Measurements from ENCODE around the gene HDDC3.
"Not testable (repeated sequence)": the region's sequence is repeated elsewhere in the genome, so short reads cannot be mapped to it uniquely, and the experiment has no call there.

Gene HDDC3

GRCh38 chr15:90911906-90912769, 20.2 kb downstream of the HDDC3 start:
- Histone ChIP-seq H3K4me3 (ENCODE audit: low read depth in 1 of 2, low read length in 2 of 2) (no peak overlapping the region), H3K36me3 (ENCODE audit: control insufficient read depth in 1 of 2, insufficient read depth in 2 of 2, low read length in 2 of 2) (peaks cover 64 to 91% of the 10 kb centered on the region in 2 donors), H3K27me3 (ENCODE audit: control insufficient read depth in 1 of 2, insufficient read depth in 2 of 2, low read length in 2 of 2) (no peaks in the 10 kb centered on the region), H3K27ac (ENCODE audit: low read depth, low read length) (no peak overlapping the region), H3K9me3 (ENCODE audit: control insufficient read depth in 1 of 2, low read length in 2 of 2) (no peaks in the 10 kb centered on the region), H3K9ac (ENCODE audit: low read depth in 1 of 2, low read length in 2 of 2) (no peak overlapping the region), H3K4me1 (ENCODE audit: control insufficient read depth in 1 of 2, insufficient read depth in 2 of 2, low read length in 2 of 2) (peaks cover 0 to 11% of the 10 kb centered on the region in 2 donors)

- H3K9ac ChIP-seq (ENCODE audit: low read depth in 1 of 2, low read length in 2 of 2), result no peak overlapping the region
- H3K36me3 ChIP-seq (ENCODE audit: control insufficient read depth in 1 of 2, insufficient read depth in 2 of 2, low read length in 2 of 2), result peaks cover 73 to 91% of the 10 kb centered on the region in 2 donors
- H3K27ac ChIP-seq (ENCODE audit: low read depth, low read length), result no peak overlapping the region
- H3K4me1 ChIP-seq (ENCODE audit: control insufficient read depth in 1 of 2, insufficient read depth in 2 of 2, low read length in 2 of 2), result peaks cover 0 to 11% of the 10 kb centered on the region in 2 donors
- no peaks in the 10 kb centered on the region for H3K27me3 ChIP-seq (ENCODE audit: control insufficient read depth in 1 of 2, insufficient read depth in 2 of 2, low read length in 2 of 2)
- H3K9me3 ChIP-seq (ENCODE audit: control insufficient read depth in 1 of 2, low read length in 2 of 2), result no peaks in the 10 kb centered on the region
- H3K4me3 ChIP-seq (ENCODE audit: low read depth in 1 of 2, low read length in 2 of 2), result no peak overlapping the region
These were observed 21.1 kb downstream of the HDDC3 start for GRCh38 chr15:90911302-90911623.

- Histone ChIP-seq H3K9me3 (ENCODE audit: control insufficient read depth in 1 of 2, low read length in 2 of 2) (no peaks in the 10 kb centered on the region), H3K27me3 (ENCODE audit: control insufficient read depth in 1 of 2, insufficient read depth in 2 of 2, low read length in 2 of 2) (no peaks in the 10 kb centered on the region), H3K4me3 (ENCODE audit: low read depth in 1 of 2, low read length in 2 of 2) (no peak overlapping the region), H3K36me3 (ENCODE audit: control insufficient read depth in 1 of 2, insufficient read depth in 2 of 2, low read length in 2 of 2) (peaks cover 75 to 92% of the 10 kb centered on the region in 2 donors), H3K9ac (ENCODE audit: low read depth in 1 of 2, low read length in 2 of 2) (no peak overlapping the region), H3K4me1 (ENCODE audit: control insufficient read depth in 1 of 2, insufficient read depth in 2 of 2, low read length in 2 of 2) (peaks cover 0 to 10% of the 10 kb centered on the region in 2 donors), H3K27ac (ENCODE audit: low read depth, low read length) (no peak overlapping the region)
These were observed 21.7 kb downstream of the HDDC3 start for GRCh38 chr15:90910441-90911301.

- Histone ChIP-seq H3K9ac (ENCODE audit: low read depth in 1 of 2, low read length in 2 of 2) (no peak overlapping the region), H3K36me3 (ENCODE audit: control insufficient read depth in 1 of 2, insufficient read depth in 2 of 2, low read length in 2 of 2) (peaks cover 73 to 92% of the 10 kb centered on the region in 2 donors), H3K4me3 (ENCODE audit: low read depth in 1 of 2, low read length in 2 of 2) (no peak overlapping the region), H3K4me1 (ENCODE audit: control insufficient read depth in 1 of 2, insufficient read depth in 2 of 2, low read length in 2 of 2) (peaks cover 0 to 5% of the 10 kb centered on the region in 2 donors), H3K27me3 (ENCODE audit: control insufficient read depth in 1 of 2, insufficient read depth in 2 of 2, low read length in 2 of 2) (no peaks in the 10 kb centered on the region), H3K9me3 (ENCODE audit: control insufficient read depth in 1 of 2, low read length in 2 of 2) (no peaks in the 10 kb centered on the region), H3K27ac (ENCODE audit: low read depth, low read length) (no peak overlapping the region)
These were observed 22.4 kb downstream of the HDDC3 start for GRCh38 chr15:90909976-90910375.

GRCh38 chr15:90909449-90909848, 22.9 kb downstream of the HDDC3 start:
- H3K4me3 ChIP-seq (ENCODE audit: low read depth in 1 of 2, low read length in 2 of 2); H3K27ac ChIP-seq (ENCODE audit: low read depth, low read length); H3K27me3 ChIP-seq (ENCODE audit: control insufficient read depth in 1 of 2, insufficient read depth in 2 of 2, low read length in 2 of 2); H3K9me3 ChIP-seq (ENCODE audit: control insufficient read depth in 1 of 2, low read length in 2 of 2); H3K4me1 ChIP-seq (ENCODE audit: control insufficient read depth in 1 of 2, insufficient read depth in 2 of 2, low read length in 2 of 2); H3K9ac ChIP-seq (ENCODE audit: low read depth in 1 of 2, low read length in 2 of 2): not testable (repeated sequence)
- peaks cover 69 to 90% of the 10 kb centered on the region in 2 donors for H3K36me3 ChIP-seq (ENCODE audit: control insufficient read depth in 1 of 2, insufficient read depth in 2 of 2, low read length in 2 of 2)

- Histone ChIP-seq H3K9ac (ENCODE audit: low read depth in 1 of 2, low read length in 2 of 2) (no peak overlapping the region), H3K27me3 (ENCODE audit: control insufficient read depth in 1 of 2, insufficient read depth in 2 of 2, low read length in 2 of 2) (no peaks in the 10 kb centered on the region), H3K9me3 (ENCODE audit: control insufficient read depth in 1 of 2, low read length in 2 of 2) (no peaks in the 10 kb centered on the region), H3K36me3 (ENCODE audit: control insufficient read depth in 1 of 2, insufficient read depth in 2 of 2, low read length in 2 of 2) (peaks cover 60 to 77% of the 10 kb centered on the region in 2 donors), H3K4me3 (ENCODE audit: low read depth in 1 of 2, low read length in 2 of 2) (no peak overlapping the region), H3K27ac (ENCODE audit: low read depth, low read length) (no peak overlapping the region), H3K4me1 (ENCODE audit: control insufficient read depth in 1 of 2, insufficient read depth in 2 of 2, low read length in 2 of 2) (peaks cover 6 to 9% of the 10 kb centered on the region in 2 donors)
These were observed 24.4 kb downstream of the HDDC3 start for GRCh38 chr15:90907838-90908507.

- Histone ChIP-seq H3K9me3 (ENCODE audit: control insufficient read depth in 1 of 2, low read length in 2 of 2) (no peaks in the 10 kb centered on the region), H3K27me3 (ENCODE audit: control insufficient read depth in 1 of 2, insufficient read depth in 2 of 2, low read length in 2 of 2) (no peaks in the 10 kb centered on the region), H3K4me1 (ENCODE audit: control insufficient read depth in 1 of 2, insufficient read depth in 2 of 2, low read length in 2 of 2) (peaks cover 7 to 9% of the 10 kb centered on the region in 2 donors), H3K4me3 (ENCODE audit: low read depth in 1 of 2, low read length in 2 of 2) (no peak overlapping the region), H3K36me3 (ENCODE audit: control insufficient read depth in 1 of 2, insufficient read depth in 2 of 2, low read length in 2 of 2) (peaks cover 53 to 69% of the 10 kb centered on the region in 2 donors), H3K9ac (ENCODE audit: low read depth in 1 of 2, low read length in 2 of 2) (no peak overlapping the region), H3K27ac (ENCODE audit: low read depth, low read length) (no peak overlapping the region)
These were observed 25.2 kb downstream of the HDDC3 start for GRCh38 chr15:90907051-90907660.

- H3K36me3 ChIP-seq (ENCODE audit: control insufficient read depth in 1 of 2, insufficient read depth in 2 of 2, low read length in 2 of 2), result peaks cover 45 to 60% of the 10 kb centered on the region in 2 donors
- H3K27ac ChIP-seq (ENCODE audit: low read depth, low read length), result no peak overlapping the region
These were observed 26.0 kb downstream of the HDDC3 start for GRCh38 chr15:90906181-90906849.

GRCh38 chr15:90905306-90906180, 26.8 kb downstream of the HDDC3 start:
- Histone ChIP-seq H3K36me3 (ENCODE audit: control insufficient read depth in 1 of 2, insufficient read depth in 2 of 2, low read length in 2 of 2) (peaks cover 37 to 53% of the 10 kb centered on the region in 2 donors), H3K4me1 (ENCODE audit: control insufficient read depth in 1 of 2, insufficient read depth in 2 of 2, low read length in 2 of 2) (peaks cover 14 to 15% of the 10 kb centered on the region in 2 donors), H3K9me3 (ENCODE audit: control insufficient read depth in 1 of 2, low read length in 2 of 2) (no peaks in the 10 kb centered on the region), H3K27me3 (ENCODE audit: control insufficient read depth in 1 of 2, insufficient read depth in 2 of 2, low read length in 2 of 2) (no peaks in the 10 kb centered on the region), H3K27ac (ENCODE audit: low read depth, low read length) (no peak overlapping the region), H3K4me3 (ENCODE audit: low read depth in 1 of 2, low read length in 2 of 2) (no peak overlapping the region), H3K9ac (ENCODE audit: low read depth in 1 of 2, low read length in 2 of 2) (no peak overlapping the region)

More at GRCh38 chr15:90906181-90906849, 26.0 kb downstream of the HDDC3 start:
- Histone ChIP-seq H3K27me3 (ENCODE audit: control insufficient read depth in 1 of 2, insufficient read depth in 2 of 2, low read length in 2 of 2) (no peaks in the 10 kb centered on the region), H3K4me1 (ENCODE audit: control insufficient read depth in 1 of 2, insufficient read depth in 2 of 2, low read length in 2 of 2) (peaks cover 14 to 15% of the 10 kb centered on the region in 2 donors), H3K4me3 (ENCODE audit: low read depth in 1 of 2, low read length in 2 of 2) (no peak overlapping the region), H3K9ac (ENCODE audit: low read depth in 1 of 2, low read length in 2 of 2) (no peak overlapping the region), H3K9me3 (ENCODE audit: control insufficient read depth in 1 of 2, low read length in 2 of 2) (no peaks in the 10 kb centered on the region)

All from duodenal mucosa (tissue), 2 donors.